Mesenchymal stem cell (in vitro differentiated cells and primary cell): Measurements from ENCODE around the gene TESK2.

ENCODE experiments used
- DNase-seq: peaks from one replicate; pipeline ENCODE4 v3.0.0-alpha.2; 2013
- H2AFZ ChIP-seq: one replicate; pipeline ENCODE4 v1.6.1; 2013; ENCODE audit warnings: low read depth, mild to moderate bottlenecking, control low read depth, inconsistent platforms, low read length, moderate library complexity
- H2AK5ac ChIP-seq: 2 replicates; pipeline ENCODE4 v1.6.1; 2013; ENCODE audit warnings: low read length, moderate library complexity, mild to moderate bottlenecking, inconsistent platforms; ENCODE audit not compliant: severe bottlenecking
- H2BK120ac ChIP-seq: one replicate; pipeline ENCODE4 v1.6.1; 2013; ENCODE audit warnings: low read depth, mild to moderate bottlenecking, inconsistent platforms, low read length, moderate library complexity
- H2BK12ac ChIP-seq, 2 experiments: one replicate each; pipeline ENCODE4 v1.6.1; 2013; ENCODE audit warnings: inconsistent platforms in 2 of 2, low read length in 2 of 2, mild to moderate bottlenecking in 2 of 2, moderate library complexity in 2 of 2, control low read depth in 1 of 2
- H2BK15ac ChIP-seq: one replicate; pipeline ENCODE4 v1.6.1; 2013; ENCODE audit warnings: mild to moderate bottlenecking, low read depth, inconsistent platforms; ENCODE audit not compliant: poor library complexity, severe bottlenecking
- H2BK5ac ChIP-seq: 2 replicates; pipeline ENCODE4 v1.6.1; 2013; ENCODE audit warnings: low read depth, mild to moderate bottlenecking, low read length, control low read depth, inconsistent platforms; ENCODE audit not compliant: poor library complexity, severe bottlenecking
- H3K14ac ChIP-seq, 2 experiments: one replicate each; pipeline ENCODE4 v1.6.1; 2013; ENCODE audit warnings: inconsistent platforms in 2 of 2, low read length in 2 of 2, control low read depth in 1 of 2, mild to moderate bottlenecking in 1 of 2, moderate library complexity in 1 of 2
- H3K18ac ChIP-seq, 2 experiments: one replicate each; pipeline ENCODE4 v1.6.1; 2013; ENCODE audit warnings: inconsistent platforms in 2 of 2, low read length in 2 of 2, control low read depth in 1 of 2, low read depth in 1 of 2, mild to moderate bottlenecking in 1 of 2
- H3K23ac ChIP-seq, 2 experiments: one replicate each; pipeline ENCODE4 v1.6.1; 2013; ENCODE audit warnings: inconsistent platforms in 2 of 2, low read length in 2 of 2, mild to moderate bottlenecking in 2 of 2, moderate library complexity in 2 of 2, control low read depth in 1 of 2
- H3K27ac ChIP-seq: 2 replicates; pipeline ENCODE4 v1.5.1; 2013; ENCODE audit warnings: mild to moderate bottlenecking, moderate library complexity, low read length, control low read depth, inconsistent platforms; ENCODE audit not compliant: poor library complexity, severe bottlenecking
- H3K27me3 ChIP-seq, 2 experiments: 2 replicates each; pipeline versions ENCODE4 v1.6.1 to v1.7.0; 2013; ENCODE audit warnings: low read length in 2 of 2, mild to moderate bottlenecking in 2 of 2, moderate library complexity in 2 of 2, control low read depth in 1 of 2, inconsistent platforms in 1 of 2; ENCODE audit not compliant: control insufficient read depth in 1 of 2, insufficient read depth in 1 of 2
- H3K36me3 ChIP-seq, 2 experiments: 2 replicates each; pipeline versions ENCODE4 v1.6.1 to v1.7.0; 2013; ENCODE audit warnings: low read length in 2 of 2, control low read depth in 1 of 2, inconsistent platforms in 1 of 2, low read depth in 1 of 2, mild to moderate bottlenecking in 1 of 2; ENCODE audit not compliant: insufficient read depth in 2 of 2, control insufficient read depth in 1 of 2
- H3K4ac ChIP-seq, 2 experiments: one replicate each; pipeline ENCODE4 v1.6.1; 2013; ENCODE audit warnings: inconsistent platforms in 2 of 2, low read length in 2 of 2, mild to moderate bottlenecking in 2 of 2, moderate library complexity in 2 of 2, control low read depth in 1 of 2, low read depth in 1 of 2
- H3K4me1 ChIP-seq: 2 replicates; pipeline ENCODE4 v1.6.1; 2013; ENCODE audit warnings: low read depth, low read length, control low read depth; ENCODE audit not compliant: control insufficient read depth, insufficient read depth
- H3K4me2 ChIP-seq: 2 replicates; pipeline ENCODE4 v1.6.1; 2013; ENCODE audit warnings: low read length, mild to moderate bottlenecking, inconsistent platforms; ENCODE audit not compliant: poor library complexity, severe bottlenecking
- H3K4me3 ChIP-seq, 2 experiments: 2 replicates each; pipeline versions ENCODE4 v1.5.1 to v1.7.0; 2013; ENCODE audit warnings: low read length in 2 of 2, mild to moderate bottlenecking in 2 of 2, control low read depth in 1 of 2, low read depth in 1 of 2; ENCODE audit not compliant: insufficient read depth in 1 of 2
- H3K79me1 ChIP-seq: replicated peaks from 2 replicates; pipeline ENCODE4 v1.6.1; 2013; ENCODE audit warnings: mild to moderate bottlenecking, control low read depth, low read length, inconsistent platforms; ENCODE audit not compliant: poor library complexity, severe bottlenecking
- H3K9ac ChIP-seq: 2 replicates; pipeline ENCODE4 v1.7.0; 2013; ENCODE audit warnings: mild to moderate bottlenecking, low read length, moderate library complexity
- H3K9me3 ChIP-seq: 2 replicates; pipeline ENCODE4 v1.7.0; 2013; ENCODE audit warnings: mild to moderate bottlenecking, low read length; ENCODE audit not compliant: control insufficient read depth
- H4K8ac ChIP-seq: one replicate; pipeline ENCODE4 v1.6.1; 2013; ENCODE audit warnings: inconsistent platforms, mild to moderate bottlenecking, low read length, moderate library complexity
- H4K91ac ChIP-seq: one replicate; pipeline ENCODE4 v1.6.1; 2013; ENCODE audit warnings: mild to moderate bottlenecking, low read length, inconsistent platforms
- WGBS: methylation state at CpG from one replicate; pipeline ENCODE4 v1.1.7; 2013; ENCODE audit warnings: mixed read lengths; 5-methylcytosine and 5-hydroxymethylcytosine counted together

TESK2 gene

DNA sequence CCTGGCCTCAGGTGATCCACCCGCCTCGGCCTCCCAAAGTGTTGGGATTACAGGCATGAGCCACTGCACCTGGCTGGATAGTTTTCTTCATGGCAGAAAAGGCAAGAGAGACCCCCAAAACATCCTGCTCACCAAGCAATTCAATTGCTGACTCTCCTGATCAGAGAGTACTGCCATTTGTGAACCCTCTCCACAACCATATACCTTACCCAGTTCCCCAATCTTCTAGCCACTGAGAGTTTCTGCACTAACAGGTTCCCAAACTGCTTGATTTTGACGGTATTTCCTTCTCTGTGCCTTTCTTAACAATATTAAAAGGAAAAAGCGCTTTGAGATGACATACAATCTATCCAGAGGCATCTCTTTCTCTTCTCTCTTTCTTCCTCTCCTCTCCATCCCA, 110.8 kb downstream of the TESK2 start:
- Histone ChIP-seq H2BK12ac (no peak overlapping the region), H3K27ac (no peak overlapping the region), H3K9ac (no peak overlapping the region), H3K4me3 (no peak overlapping the region), H3K9me3 (no peaks in the 10 kb centered on the region), H3K18ac (no peak overlapping the region), H3K27me3 (no peaks in the 10 kb centered on the region), H3K79me1 (no peaks in the 10 kb centered on the region), H2BK15ac (no peak overlapping the region), H3K14ac (no peak overlapping the region), H2AFZ (no peak overlapping the region), H4K91ac (no peak overlapping the region), H3K23ac (no peak overlapping the region), H2BK5ac (no peak overlapping the region), H3K4ac (no peak overlapping the region), H2AK5ac (no peak overlapping the region), H3K4me2 (no peak overlapping the region), H3K36me3 (no peaks in the 10 kb centered on the region), H2BK120ac (no peak overlapping the region), H4K8ac (no peak overlapping the region), H3K4me1 (no peaks in the 10 kb centered on the region)
- no peak for DNase-seq
- 97% methylated on average over 4 of the region's 4 CpGs for WGBS

- Histone ChIP-seq H3K18ac (no peak overlapping the region), H2BK12ac (no peak overlapping the region), H3K4ac (no peak overlapping the region), H3K9me3 (no peaks in the 10 kb centered on the region), H2BK15ac (no peak overlapping the region), H3K79me1 (no peaks in the 10 kb centered on the region), H3K4me3 (no peak overlapping the region), H3K14ac (no peak overlapping the region), H3K4me2 (no peak overlapping the region), H3K9ac (no peak overlapping the region), H3K27me3 (no peaks in the 10 kb centered on the region), H2BK120ac (no peak overlapping the region), H3K23ac (no peak overlapping the region), H2AFZ (no peak overlapping the region), H3K36me3 (no peaks in the 10 kb centered on the region), H4K91ac (no peak overlapping the region), H3K27ac (no peak overlapping the region), H2BK5ac (no peak overlapping the region), H3K4me1 (no peaks in the 10 kb centered on the region), H2AK5ac (no peak overlapping the region), H4K8ac (no peak overlapping the region)
- WGBS: 93% methylated on average over 5 of the region's 6 CpGs
- no peak for DNase-seq
Measured at GRCh38 chr1:45379524-45379923, 111.4 kb downstream of the TESK2 start.

GRCh38 chr1:45378184-45378583, 112.8 kb downstream of the TESK2 start:
- Histone ChIP-seq H2AK5ac (no peak overlapping the region), H4K91ac (no peak overlapping the region), H3K23ac (no peak overlapping the region), H3K27ac (no peak overlapping the region), H3K4me3 (no peak overlapping the region), H3K14ac (no peak overlapping the region), H3K79me1 (no peaks in the 10 kb centered on the region), H2AFZ (no peak overlapping the region), H3K9ac (no peak overlapping the region), H2BK15ac (no peak overlapping the region), H3K27me3 (no peaks in the 10 kb centered on the region), H3K9me3 (no peaks in the 10 kb centered on the region), H4K8ac (no peak overlapping the region), H3K4me2 (no peak overlapping the region), H2BK12ac (no peak overlapping the region), H3K18ac (no peak overlapping the region), H2BK120ac (no peak overlapping the region), H3K4me1 (no peaks in the 10 kb centered on the region), H2BK5ac (no peak overlapping the region), H3K36me3 (no peaks in the 10 kb centered on the region), H3K4ac (no peak overlapping the region)
- DNase-seq: no peak

DNA sequence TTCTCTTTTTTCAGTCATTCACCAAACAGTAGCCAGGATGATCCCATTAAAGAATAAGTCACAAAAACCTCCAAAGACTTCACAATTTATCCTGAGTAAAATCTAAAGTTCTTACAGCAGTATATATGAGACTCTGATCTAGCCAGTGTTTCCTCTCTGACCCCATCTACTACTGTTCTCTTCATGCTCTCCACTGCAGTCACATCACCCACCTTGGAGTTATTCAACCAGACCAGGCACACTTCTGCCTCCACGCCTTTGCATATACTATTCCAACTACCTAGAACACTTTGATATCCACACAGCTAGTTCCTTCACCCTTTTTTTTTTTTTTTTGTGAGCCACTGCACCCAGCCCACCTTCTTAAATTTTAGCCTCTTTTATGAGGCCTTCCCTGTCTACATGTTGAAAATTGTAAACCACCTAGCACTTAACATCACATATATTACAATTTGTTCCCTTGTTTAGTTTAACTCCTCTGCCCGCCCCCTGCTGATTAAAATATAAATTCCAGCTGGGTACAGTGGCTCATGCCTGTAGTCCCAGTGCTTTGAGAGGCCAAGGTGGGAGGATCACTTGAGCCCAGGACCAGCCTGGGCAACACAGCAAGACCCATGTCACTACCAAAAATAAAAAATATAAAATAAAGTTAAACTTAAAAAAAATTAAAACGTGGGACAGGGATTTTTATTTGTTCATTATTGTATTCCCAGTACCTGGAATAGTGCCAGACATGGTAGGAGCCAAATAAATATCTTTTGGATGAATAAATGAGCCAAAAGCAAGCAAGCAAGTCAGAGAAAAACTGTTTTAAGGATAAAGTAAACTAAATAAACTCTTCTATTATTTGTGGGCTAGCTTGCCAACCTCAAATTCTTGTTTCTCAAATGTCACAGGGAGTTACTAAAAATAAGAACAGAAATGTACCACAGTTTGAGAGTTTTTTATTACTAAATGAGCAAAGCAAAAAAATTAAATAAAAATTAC, 115.6 kb downstream of the TESK2 start:
- Histone ChIP-seq H3K4ac (no peak overlapping the region), H3K18ac (no peak overlapping the region), H3K27me3 (no peaks in the 10 kb centered on the region), H2BK12ac (no peak overlapping the region), H3K79me1 (no peaks in the 10 kb centered on the region), H3K9ac (no peak overlapping the region), H2BK5ac (no peak overlapping the region), H2AFZ (no peak overlapping the region), H2AK5ac (no peak overlapping the region), H3K9me3 (no peaks in the 10 kb centered on the region), H3K4me3 (no peak overlapping the region), H2BK15ac (no peak overlapping the region), H3K36me3 (no peaks in the 10 kb centered on the region), H2BK120ac (no peak overlapping the region), H3K4me1 (no peaks in the 10 kb centered on the region), H3K27ac (no peak overlapping the region), H3K23ac (no peak overlapping the region), H4K91ac (no peak overlapping the region), H4K8ac (no peak overlapping the region), H3K14ac (no peak overlapping the region), H3K4me2 (no peak overlapping the region)
- no peak for DNase-seq
- WGBS: 73% methylated on average over 3 of the region's 3 CpGs
